HepG2 (cell line): ENCODE measurements around the gene SPRY1. TPM values are rescaled to one million over a fixed set of nuclear protein-coding genes. Genes with fewer than 3 reads are reported as not detected.

Experiments used
- BCLAF1 ChIP-seq: fragments of 450-650 bp; IDR thresholded peaks from 2 replicates; pipeline ENCODE4 v1.6.1; 2017; ENCODE audit warnings: mild to moderate bottlenecking
- DPF2 ChIP-seq: sonication (generic); formaldehyde crosslinking; IDR thresholded peaks from 2 replicates; pipeline ENCODE4 v1.4.0; 2020; ENCODE audit warnings: mild to moderate bottlenecking, low read depth, missing genetic modification reagents, borderline replicate concordance
- HNF4A ChIP-seq: sonication (generic); formaldehyde crosslinking; IDR thresholded peaks from 2 replicates; pipeline ENCODE4 v1.4.0; 2020; ENCODE audit warnings: missing genetic modification reagents
- KDM3A ChIP-seq: IDR thresholded peaks from 2 replicates; pipeline ENCODE4 v1.6.1; 2018; ENCODE audit warnings: low read depth, missing compliant biosample characterization
- MIXL1 ChIP-seq: IDR thresholded peaks from 2 replicates; pipeline ENCODE4 v1.6.1; 2016
- MXD1 ChIP-seq: sonication (generic); formaldehyde crosslinking; IDR thresholded peaks from 2 replicates; pipeline ENCODE4 v1.4.0; 2020; ENCODE audit warnings: mild to moderate bottlenecking, missing genetic modification reagents
- RERE ChIP-seq: IDR thresholded peaks from 2 replicates; pipeline ENCODE4 v1.6.1; 2016; ENCODE audit warnings: low read depth, missing genetic modification reagents, missing compliant biosample characterization
- RXRA ChIP-seq: sonication (generic); formaldehyde crosslinking; IDR thresholded peaks from 2 replicates; pipeline ENCODE4 v1.5.1; 2020; ENCODE audit warnings: missing genetic modification reagents
- ZBTB10 ChIP-seq: sonication (generic); formaldehyde crosslinking; IDR thresholded peaks from 2 replicates; pipeline ENCODE4 v1.4.0; 2020; ENCODE audit warnings: missing genetic modification reagents, borderline replicate concordance
- ZFX ChIP-seq: sonication (generic); formaldehyde crosslinking; IDR thresholded peaks from 2 replicates; pipeline ENCODE4 v1.4.0; 2020; ENCODE audit warnings: mild to moderate bottlenecking, low read depth, missing genetic modification reagents, moderate library complexity
- ZNF331 ChIP-seq: sonication (generic); formaldehyde crosslinking; IDR thresholded peaks from 2 replicates; pipeline ENCODE4 v1.4.0; 2020; ENCODE audit warnings: missing genetic modification reagents
- ZNF570 ChIP-seq: sonication (generic); formaldehyde crosslinking; IDR thresholded peaks from 2 replicates; pipeline ENCODE4 v1.4.0; 2020; ENCODE audit warnings: mild to moderate bottlenecking, missing genetic modification reagents, borderline replicate concordance
- ZXDC ChIP-seq: sonication (generic); formaldehyde crosslinking; IDR thresholded peaks from 2 replicates; pipeline ENCODE4 v1.5.0; 2020; ENCODE audit warnings: mild to moderate bottlenecking, missing genetic modification reagents
- polyA plus RNA-seq, 8 experiments: library from polyadenylated mRNA; depleted of rRNA in 3 of 8; stranded (reverse) in 7 of 8; unstranded in 1 of 8; fragments of >200 nt; fragmentation: Illumina TruSeq in 4 of 8; extraction: Trizol in 4 of 8; gene quantifications; 2 replicates each; pipeline versions ENCODE4 v1.2.1 to v1.2.3, GENCODE V29; 2011 to 2016; ENCODE audit warnings: low read depth in 4 of 8, missing spikeins in 1 of 8, mixed read lengths in 1 of 8; ENCODE audit not compliant: insufficient read depth in 1 of 8
- total RNA-seq, 5 experiments: library from RNA; depleted of rRNA; stranded (reverse); fragments of >200 nt; fragmentation: Illumina TruSeq; extraction: Trizol; gene quantifications; 2 replicates each; pipeline ENCODE4 v1.2.3, GENCODE V29; 2016; ENCODE audit warnings: low read depth in 1 of 5

SPRY1 gene
- total and polyA plus RNA-seq, 2 of the 13 experiments (the other 11 are each of a cell fraction or from before 2014, with no cell fraction given), result 24.7 to 33.4 TPM

- TF ChIP-seq RXRA (CRISPR knock-in tag), result peak; percentile 30; the same call in 1 of the 2 replicates
- peak; percentile 91 for TF ChIP-seq RERE (CRISPR knock-in tag)
- peak; percentile 41; the same call in 1 of the 2 replicates for TF ChIP-seq ZFX (CRISPR knock-in tag)
- TF ChIP-seq KDM3A (CRISPR knock-in tag), result no peak
- peak; percentile 92 for TF ChIP-seq MIXL1 (CRISPR knock-in tag)
- no peak for TF ChIP-seq ZBTB10
- TF ChIP-seq MXD1, result no peak
- no peak for TF ChIP-seq BCLAF1
- TF ChIP-seq HNF4A (CRISPR knock-in tag), result peak; percentile 52; the same call in 1 of the 2 replicates
- peak; percentile 68 for TF ChIP-seq ZNF331
- TF ChIP-seq ZNF570 (CRISPR knock-in tag), result no peak
- TF ChIP-seq DPF2 (CRISPR knock-in tag), result peak; percentile 79
- no peak for TF ChIP-seq ZXDC (CRISPR knock-in tag)
These were observed 21.8 kb downstream of the SPRY1 start (continued) for GRCh38 chr4:123418351-123418931.
